Sigmoid colon (tissue), 7 donors: Measurements from ENCODE around the gene ELP6. TPM values are rescaled to one million over a fixed set of nuclear protein-coding genes. Genes with fewer than 3 reads are reported as not detected.
"Not testable (repeated sequence)": the region's sequence is repeated elsewhere in the genome, so short reads cannot be mapped to it uniquely, and the experiment has no call there.

Experiments used
- DNase-seq: peaks from one replicate; pipeline ENCODE4 v3.0.0-alpha.2; 2019
- H3K27ac ChIP-seq, 4 donors: fragments of 200-600 bp; sonication (generic); one replicate each; pipeline ENCODE4 v1.5.1; 2016 to 2019; ENCODE audit warnings: mild to moderate bottlenecking in 1 of 4
- H3K27me3 ChIP-seq, 3 donors: fragments of 200-600 bp; sonication (generic); one replicate each; pipeline ENCODE4 v1.5.1; 2019; ENCODE audit warnings: mild to moderate bottlenecking in 1 of 3
- H3K36me3 ChIP-seq, 4 donors: fragments of 200-600 bp; sonication (generic); one replicate each; pipeline ENCODE4 v1.5.1; 2016 to 2019
- H3K4me1 ChIP-seq, 4 donors: fragments of 200-600 bp; sonication (generic); one replicate each; pipeline ENCODE4 v1.5.1; 2017 to 2019
- H3K4me3 ChIP-seq, 4 donors: fragments of 200-600 bp; sonication (generic); one replicate each; pipeline ENCODE4 v1.5.1; 2017 to 2019; ENCODE audit warnings: mild to moderate bottlenecking in 2 of 4, moderate library complexity in 1 of 4
- H3K9me3 ChIP-seq, 4 donors: fragments of 200-600 bp in 3 of 4; sonication (generic) in 3 of 4; one replicate each; pipeline versions ENCODE4 v1.5.1 to v1.6.1; 2013 to 2019
- CTCF ChIP-seq, 4 experiments: fragments of 450-650 bp in 3 of 4; fragments of 200-600 bp in 1 of 4; IDR thresholded peaks; one replicate each; pipeline ENCODE4 v1.5.1; 2016 to 2019; ENCODE audit warnings: antibody characterized with exemption in 4 of 4, mild to moderate bottlenecking in 3 of 4, moderate library complexity in 2 of 4
- EP300 ChIP-seq, 4 donors: sonication (generic); formaldehyde crosslinking; IDR thresholded peaks; one replicate each; pipeline ENCODE4 v1.6.1; 2017; ENCODE audit warnings: antibody characterized with exemption in 4 of 4
- POLR2A ChIP-seq, 2 donors: fragments of 450-650 bp; IDR thresholded peaks; one replicate each; pipeline ENCODE4 v1.6.1; 2016; ENCODE audit warnings: antibody characterized with exemption in 2 of 2, mild to moderate bottlenecking in 2 of 2, moderate library complexity in 2 of 2
- POLR2AphosphoS5 ChIP-seq, 4 donors: sonication (generic); formaldehyde crosslinking; IDR thresholded peaks; one replicate each; pipeline ENCODE4 v1.6.1; 2017; ENCODE audit warnings: antibody characterized with exemption in 4 of 4
- WGBS, 2 donors: extraction: QIAGEN DNeasy Blood & Tissue Kit; methylation state at CpG; one replicate each; pipeline ENCODE4 v1.1.7; 2013; 5-methylcytosine and 5-hydroxymethylcytosine counted together
- intact Hi-C: fragments of 100-400 bp; cut with DNase I; formaldehyde crosslinking; loops from one replicate; pipeline ENCODE4 v1.15.1; 2023
- polyA plus RNA-seq, 3 donors: library from polyadenylated mRNA; stranded (reverse); fragments of 200-250 nt; gene quantifications; one replicate each; pipeline ENCODE4 v1.2.3, GENCODE V29; 2013
- total RNA-seq, 4 donors: library from RNA; depleted of rRNA; stranded (reverse); fragments of >200 nt; gene quantifications; one replicate each; pipeline ENCODE4 v1.1.0, GENCODE V29; 2016
- donor health status: healthy with polysubstance abuse.
- donor health status: Bipolar disorder and iron deficiency.
- donor health status: healthy.

The ELP6 gene
- total and polyA plus RNA-seq, 7 donors, result 17.1 to 38.9 (median 21.6) TPM

- 83 to 84% methylated on average over 5 of the region's 5 CpGs for WGBS, 2 donors
- Histone ChIP-seq H3K27me3 (no peaks in the 10 kb centered on the region), H3K9me3 (no peaks in the 10 kb centered on the region), H3K36me3 (peaks cover 0 to 2% (median 0%) of the 10 kb centered on the region in 4 donors), H3K4me3 (no peak overlapping the region), H3K4me1 (peaks cover 0 to 15% (median 13%) of the 10 kb centered on the region in 4 donors), H3K27ac (no peak overlapping the region)
- TF ChIP-seq CTCF (IDR thresholded peaks at IDR 0.05) (no peak), POLR2A (IDR thresholded peaks at IDR 0.05) (no peak), EP300 (IDR thresholded peaks at IDR 0.05) (no peak), POLR2AphosphoS5 (IDR thresholded peaks at IDR 0.05) (no peak)
- intact Hi-C loops, result no loop called here
- no peak for DNase-seq
Observed at GRCh38 chr3:47515864-47516319, 2.4 kb upstream of the ELP6 start.

- intact Hi-C loops, result no loop called here
- peaks cover 0 to 15% (median 13%) of the 10 kb centered on the region in 4 donors for H3K4me1 ChIP-seq
- H3K36me3 ChIP-seq, result peaks cover 0 to 10% (median 0%) of the 10 kb centered on the region in 4 donors
- no peak for DNase-seq
- H3K27ac ChIP-seq, result no peak overlapping the region
- no peaks in the 10 kb centered on the region for H3K9me3 ChIP-seq
- H3K4me3 ChIP-seq, result no peak overlapping the region
- TF ChIP-seq CTCF (IDR thresholded peaks at IDR 0.05), result no peak
- no peak for TF ChIP-seq POLR2A (IDR thresholded peaks at IDR 0.05)
- TF ChIP-seq EP300 (IDR thresholded peaks at IDR 0.05), result no peak
- TF ChIP-seq POLR2AphosphoS5 (IDR thresholded peaks at IDR 0.05), result no peak
- no peaks in the 10 kb centered on the region for H3K27me3 ChIP-seq
- WGBS, 2 donors, result 30 to 76% methylated on average over 5 of the region's 5 CpGs
Observed at GRCh38 chr3:47515100-47515499, 1.6 kb upstream of the ELP6 start.

GRCh38 chr3:47512416-47513124, 942 bp downstream of the ELP6 start:
- TF ChIP-seq EP300 (IDR thresholded peaks at IDR 0.05) (no peak), POLR2AphosphoS5 (IDR thresholded peaks at IDR 0.05) (no peak), CTCF (IDR thresholded peaks at IDR 0.05) (no peak), POLR2A (IDR thresholded peaks at IDR 0.05) (no peak)
- Histone ChIP-seq H3K4me1 (peaks cover 0 to 15% (median 13%) of the 10 kb centered on the region in 4 donors), H3K27me3 (no peaks in the 10 kb centered on the region), H3K36me3 (peaks cover 0 to 29% (median 6%) of the 10 kb centered on the region in 4 donors), H3K9me3 (no peaks in the 10 kb centered on the region), H3K27ac (peak overlapping the region; percentile 83 to 98 (median 94)), H3K4me3 (peak overlapping the region; percentile 66 to 75 (median 69))
- intact Hi-C loops, result loop anchor here (5.0 kb wide), 1 partner anchor 290 kb away; the partner anchor contains the start of gene DHX30
- peak; percentile 66 for DNase-seq
- 18 to 20% methylated on average over 36 of the region's 36 CpGs for WGBS, 2 donors

GRCh38 chr3:47505267-47505666, 8.2 kb downstream of the ELP6 start:
- H3K9me3 ChIP-seq, result not testable (repeated sequence)

GRCh38 chr3:47504113-47504512, 9.4 kb downstream of the ELP6 start:
- intact Hi-C loops, result no loop called here

More at GRCh38 chr3:47505267-47505666, 8.2 kb downstream of the ELP6 start:
- DNase-seq, H3K4me3 ChIP-seq, H3K4me1 ChIP-seq, intact Hi-C loops, H3K27ac ChIP-seq, H3K27me3 ChIP-seq: not testable (repeated sequence)
- WGBS, 2 donors, result 98% methylated on average over 6 of the region's 6 CpGs
- peaks cover 0 to 83% (median 41%) of the 10 kb centered on the region in 4 donors for H3K36me3 ChIP-seq

More at GRCh38 chr3:47504113-47504512, 9.4 kb downstream of the ELP6 start:
- H3K36me3 ChIP-seq, result peaks cover 0 to 79% (median 42%) of the 10 kb centered on the region in 4 donors
- no peak overlapping the region for H3K27ac ChIP-seq
- 83 to 92% methylated on average over 7 of the region's 7 CpGs for WGBS, 2 donors
- H3K9me3 ChIP-seq, result no peaks in the 10 kb centered on the region
- DNase-seq, result no peak
- no peak overlapping the region for H3K4me3 ChIP-seq
- no peaks in the 10 kb centered on the region for H3K27me3 ChIP-seq
- TF ChIP-seq POLR2AphosphoS5 (IDR thresholded peaks at IDR 0.05) (no peak), EP300 (IDR thresholded peaks at IDR 0.05) (no peak), POLR2A (IDR thresholded peaks at IDR 0.05) (no peak), CTCF (IDR thresholded peaks at IDR 0.05) (no peak)
- no peaks in the 10 kb centered on the region for H3K4me1 ChIP-seq
